HEK293 (cell line): ENCODE results near the gene CLDN15.

Source experiments
- CTCF ChIP-seq: fragments of 450-650 bp; formaldehyde crosslinking; IDR thresholded peaks from 2 replicates; pipeline ENCODE4 v1.5.1; 2016; ENCODE audit warnings: missing biosample characterization, missing genetic modification characterization
- REST ChIP-seq: fragments of 450-650 bp; formaldehyde crosslinking; IDR thresholded peaks from 2 replicates; pipeline ENCODE4 v1.5.1; 2016; ENCODE audit warnings: missing biosample characterization, missing genetic modification characterization

GRCh38 chr7:101248276-101248675 lies 10.7 kb upstream of the CLDN15 start:
- TF ChIP-seq REST, result no peak
- TF ChIP-seq CTCF (tag by site-specific recombination), result no peak
